ENCODE results near the gene BCL2A1.

The BCL2A1 gene

DNA sequence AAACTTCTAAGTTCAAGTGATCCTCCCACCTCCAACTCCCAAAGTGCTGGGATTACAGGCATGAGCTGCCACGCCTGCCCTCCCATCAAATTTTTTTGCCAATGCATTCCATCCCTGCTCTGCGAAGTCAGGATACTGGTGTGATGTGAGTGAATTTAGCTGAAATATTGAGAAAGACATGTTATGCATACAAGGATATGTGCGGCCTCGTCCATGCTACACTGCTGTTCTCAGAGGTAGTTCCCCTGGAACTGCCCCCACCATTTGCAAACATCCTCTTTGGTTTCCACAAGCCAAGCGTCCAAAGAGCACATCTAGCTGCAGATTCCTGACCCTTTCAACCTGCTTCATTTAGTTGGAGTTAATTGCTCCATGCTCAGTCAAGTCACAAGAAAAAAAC lies 36.5 kb upstream of the BCL2A1 start:
- no peaks in the 10 kb centered on the region for H3K36me3 ChIP-seq (ENCODE audit: low read depth)
- H3K27ac ChIP-seq (ENCODE audit: poor library complexity, severe bottlenecking), result no peak overlapping the region
- TF ChIP-seq, protein P1, sequence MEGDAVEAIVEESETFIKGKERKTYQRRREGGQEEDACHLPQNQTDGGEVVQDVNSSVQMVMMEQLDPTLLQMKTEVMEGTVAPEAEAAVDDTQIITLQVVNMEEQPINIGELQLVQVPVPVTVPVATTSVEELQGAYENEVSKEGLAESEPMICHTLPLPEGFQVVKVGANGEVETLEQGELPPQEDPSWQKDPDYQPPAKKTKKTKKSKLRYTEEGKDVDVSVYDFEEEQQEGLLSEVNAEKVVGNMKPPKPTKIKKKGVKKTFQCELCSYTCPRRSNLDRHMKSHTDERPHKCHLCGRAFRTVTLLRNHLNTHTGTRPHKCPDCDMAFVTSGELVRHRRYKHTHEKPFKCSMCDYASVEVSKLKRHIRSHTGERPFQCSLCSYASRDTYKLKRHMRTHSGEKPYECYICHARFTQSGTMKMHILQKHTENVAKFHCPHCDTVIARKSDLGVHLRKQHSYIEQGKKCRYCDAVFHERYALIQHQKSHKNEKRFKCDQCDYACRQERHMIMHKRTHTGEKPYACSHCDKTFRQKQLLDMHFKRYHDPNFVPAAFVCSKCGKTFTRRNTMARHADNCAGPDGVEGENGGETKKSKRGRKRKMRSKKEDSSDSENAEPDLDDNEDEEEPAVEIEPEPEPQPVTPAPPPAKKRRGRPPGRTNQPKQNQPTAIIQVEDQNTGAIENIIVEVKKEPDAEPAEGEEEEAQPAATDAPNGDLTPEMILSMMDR (IDR thresholded peaks at IDR 0.05; ENCODE audit: poor library complexity, severe bottlenecking), result no peak
- H3K9me3 ChIP-seq (ENCODE audit: severe bottlenecking), result no peaks in the 10 kb centered on the region
- H3K4me3 ChIP-seq (ENCODE audit: severe bottlenecking), result no peak overlapping the region
- no peak for ATAC-seq (ENCODE audit: low read depth)
- H3K4me1 ChIP-seq (ENCODE audit: insufficient read depth, poor library complexity, severe bottlenecking), result peaks cover 19% of the 10 kb centered on the region
- no peaks in the 10 kb centered on the region for H3K27me3 ChIP-seq (ENCODE audit: insufficient read depth, poor library complexity, severe bottlenecking)
- no peak for DNase-seq (ENCODE audit: low spot score)

- Histone ChIP-seq H3K27me3 (ENCODE audit: insufficient read depth, poor library complexity, severe bottlenecking) (no peaks in the 10 kb centered on the region), H3K9me3 (ENCODE audit: severe bottlenecking) (no peaks in the 10 kb centered on the region), H3K27ac (ENCODE audit: poor library complexity, severe bottlenecking) (no peak overlapping the region), H3K36me3 (ENCODE audit: low read depth) (no peaks in the 10 kb centered on the region), H3K4me1 (ENCODE audit: insufficient read depth, poor library complexity, severe bottlenecking) (peaks cover 19% of the 10 kb centered on the region), H3K4me3 (ENCODE audit: severe bottlenecking) (no peak overlapping the region)
- DNase-seq (ENCODE audit: low spot score) (no peak), ATAC-seq (ENCODE audit: low read depth) (no peak)
- TF ChIP-seq, protein P1 (IDR thresholded peaks at IDR 0.05; ENCODE audit: poor library complexity, severe bottlenecking), result no peak
These were observed 36.0 kb upstream of the BCL2A1 start for GRCh38 chr15:80006946-80007345.

DNA sequence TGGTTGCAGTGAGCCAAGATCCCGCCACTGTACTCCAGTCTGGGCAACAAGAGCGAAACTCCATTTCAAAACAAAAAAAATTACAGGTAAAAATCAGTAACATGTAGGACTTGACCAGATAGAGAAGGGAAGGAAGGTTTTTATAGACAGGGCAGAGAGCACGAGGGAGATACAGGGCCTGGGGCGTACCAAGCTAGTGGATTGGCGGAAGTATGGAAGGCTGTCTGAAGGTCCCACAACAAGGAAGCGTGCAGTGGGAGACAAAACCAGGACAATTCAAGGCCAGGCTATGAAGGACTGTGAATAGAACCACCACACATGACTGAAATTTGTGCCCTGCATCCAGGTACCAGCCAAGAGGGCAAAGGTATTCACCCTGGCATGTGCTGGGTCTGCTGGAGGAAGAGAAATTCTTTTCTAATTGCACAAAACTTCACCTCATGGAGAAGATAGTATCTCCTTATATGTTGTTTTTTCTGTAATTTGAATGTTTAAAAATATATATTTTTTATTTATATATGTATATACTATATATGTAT lies 33.0 kb upstream of the BCL2A1 start:
- Histone ChIP-seq H3K27me3 (ENCODE audit: insufficient read depth, poor library complexity, severe bottlenecking) (no peaks in the 10 kb centered on the region), H3K9me3 (ENCODE audit: severe bottlenecking) (no peaks in the 10 kb centered on the region), H3K36me3 (ENCODE audit: low read depth) (no peaks in the 10 kb centered on the region), H3K4me3 (ENCODE audit: severe bottlenecking) (no peak overlapping the region), H3K27ac (ENCODE audit: poor library complexity, severe bottlenecking) (no peak overlapping the region), H3K4me1 (ENCODE audit: insufficient read depth, poor library complexity, severe bottlenecking) (no peaks in the 10 kb centered on the region)
- TF ChIP-seq, protein P1 (IDR thresholded peaks at IDR 0.05; ENCODE audit: poor library complexity, severe bottlenecking), result no peak
- no peak for DNase-seq (ENCODE audit: low spot score)
- no peak for ATAC-seq (ENCODE audit: low read depth)

DNA sequence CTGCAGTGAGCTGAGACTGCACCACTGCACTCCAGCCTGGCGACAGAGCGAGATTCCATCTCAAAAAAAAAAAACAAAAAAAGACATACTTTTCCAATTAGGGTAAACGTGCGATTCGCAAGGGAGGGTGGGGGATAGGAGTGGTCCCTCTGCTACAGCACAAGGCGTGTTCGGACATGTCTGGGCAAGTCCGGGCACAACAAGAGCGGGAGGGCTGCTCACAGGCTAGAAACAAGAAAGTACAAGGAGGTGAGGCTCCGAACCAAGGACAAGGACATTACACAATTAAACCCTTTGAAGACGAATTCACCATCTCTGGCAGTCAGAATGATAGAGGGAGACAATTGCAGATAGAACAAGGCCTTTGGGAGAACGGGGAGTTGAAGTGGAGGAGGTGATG lies 32.2 kb upstream of the BCL2A1 start:
- Histone ChIP-seq H3K4me3 (ENCODE audit: severe bottlenecking) (no peak overlapping the region), H3K27ac (ENCODE audit: poor library complexity, severe bottlenecking) (no peak overlapping the region), H3K36me3 (ENCODE audit: low read depth) (no peaks in the 10 kb centered on the region), H3K27me3 (ENCODE audit: insufficient read depth, poor library complexity, severe bottlenecking) (no peaks in the 10 kb centered on the region), H3K9me3 (ENCODE audit: severe bottlenecking) (no peaks in the 10 kb centered on the region), H3K4me1 (ENCODE audit: insufficient read depth, poor library complexity, severe bottlenecking) (no peaks in the 10 kb centered on the region)
- no peak for ATAC-seq (ENCODE audit: low read depth)
- TF ChIP-seq, protein P1 (IDR thresholded peaks at IDR 0.05; ENCODE audit: poor library complexity, severe bottlenecking), result no peak
- no peak for DNase-seq (ENCODE audit: low spot score)

DNA sequence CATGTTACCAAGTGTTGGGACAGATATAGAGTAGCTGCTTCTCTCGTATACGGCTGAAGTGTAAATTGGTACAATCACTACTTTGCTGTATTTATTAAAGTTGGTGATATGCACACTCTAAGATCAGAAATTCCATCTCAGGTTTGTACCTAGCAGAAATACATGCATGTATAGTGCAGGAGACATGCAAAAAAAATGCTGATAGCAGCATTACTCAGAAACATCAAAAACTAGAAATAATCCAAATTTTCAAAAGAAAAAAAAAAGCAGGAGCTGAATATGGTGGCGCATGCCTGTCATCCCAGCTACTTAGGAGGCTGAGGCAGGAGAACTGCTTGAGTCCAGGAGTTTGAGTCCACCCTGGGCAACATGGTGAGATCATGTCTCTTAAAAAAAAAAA lies 31.3 kb upstream of the BCL2A1 start:
- Histone ChIP-seq H3K27ac (ENCODE audit: poor library complexity, severe bottlenecking) (no peak overlapping the region), H3K27me3 (ENCODE audit: insufficient read depth, poor library complexity, severe bottlenecking) (no peaks in the 10 kb centered on the region)
- ATAC-seq (ENCODE audit: low read depth), result no peak

More for the DNA sequence above, 31.3 kb upstream of the BCL2A1 start:
- Histone ChIP-seq H3K4me3 (ENCODE audit: severe bottlenecking) (no peak overlapping the region), H3K9me3 (ENCODE audit: severe bottlenecking) (no peaks in the 10 kb centered on the region), H3K4me1 (ENCODE audit: insufficient read depth, poor library complexity, severe bottlenecking) (no peaks in the 10 kb centered on the region), H3K36me3 (ENCODE audit: low read depth) (no peaks in the 10 kb centered on the region)
- DNase-seq (ENCODE audit: low spot score), result no peak
- TF ChIP-seq, protein P1 (IDR thresholded peaks at IDR 0.05; ENCODE audit: poor library complexity, severe bottlenecking), result no peak
